CD14-positive monocyte (primary cell): Measurements from ENCODE around the gene SMIM13. TPM values are rescaled to one million over a fixed set of nuclear protein-coding genes. Genes with fewer than 3 reads are reported as not detected.

Experiments
- DNase-seq, 3 donors: peaks; one replicate each; pipeline ENCODE4 v3.0.0-alpha.2; 2011 to 2022
- H2AFZ ChIP-seq: 2 replicates; pipeline ENCODE4 v1.6.0; 2012; ENCODE audit warnings: mild to moderate bottlenecking, low read depth, low read length, inconsistent platforms; ENCODE audit not compliant: insufficient read depth, poor library complexity, severe bottlenecking
- H3K27ac ChIP-seq, 2 donors: 1 replicate in 1 of 2; 2 replicates in 1 of 2; pipeline ENCODE4 v1.5.1; 2012 to 2013; ENCODE audit warnings: low read length in 2 of 2, control low read depth in 1 of 2, inconsistent platforms in 1 of 2, low read depth in 1 of 2, mild to moderate bottlenecking in 1 of 2
- H3K27me3 ChIP-seq, 2 donors: one replicate each; pipeline versions ENCODE4 v1.6.0 to v1.6.1; 2011 to 2013; ENCODE audit warnings: low read length in 2 of 2; ENCODE audit not compliant: control insufficient read depth in 2 of 2, insufficient read depth in 2 of 2
- H3K36me3 ChIP-seq, 2 donors: replicated peaks in 1 of 2; 1 replicate in 1 of 2; 2 replicates in 1 of 2; pipeline versions ENCODE4 v1.5.1 to v1.6.1; 2012 to 2013; ENCODE audit warnings: low read length in 2 of 2, control low read depth in 1 of 2, inconsistent platforms in 1 of 2, mild to moderate bottlenecking in 1 of 2; ENCODE audit not compliant: insufficient read depth in 2 of 2, control insufficient read depth in 1 of 2
- H3K4me1 ChIP-seq, 2 donors: 1 replicate in 1 of 2; 2 replicates in 1 of 2; pipeline versions ENCODE4 v1.5.1 to v1.6.1; 2012 to 2013; ENCODE audit warnings: low read length in 2 of 2, control low read depth in 1 of 2, inconsistent platforms in 1 of 2, mild to moderate bottlenecking in 1 of 2, moderate library complexity in 1 of 2; ENCODE audit not compliant: insufficient read depth in 2 of 2, control insufficient read depth in 1 of 2
- H3K4me2 ChIP-seq: replicated peaks from 2 replicates; pipeline ENCODE3; 2012; ENCODE audit warnings: low read length, moderate library complexity, mild to moderate bottlenecking; ENCODE audit not compliant: poor library complexity, severe bottlenecking; ENCODE audit errors: extremely low read depth
- H3K4me3 ChIP-seq, 3 experiments: fragments of 200-600 bp in 1 of 3; sonication (generic) in 1 of 3; replicated peaks in 1 of 3; 1 replicate in 2 of 3; 2 replicates in 1 of 3; pipeline ENCODE4 v1.5.1; 2011 to 2013; ENCODE audit warnings: low read length in 3 of 3, mild to moderate bottlenecking in 3 of 3, control low read depth in 2 of 3, low read depth in 2 of 3, inconsistent platforms in 1 of 3, moderate library complexity in 1 of 3
- H3K79me2 ChIP-seq: 2 replicates; pipeline ENCODE4 v1.6.0; 2012; ENCODE audit warnings: mild to moderate bottlenecking, control low read depth, inconsistent platforms, low read length, moderate library complexity; ENCODE audit not compliant: insufficient read depth
- H3K9ac ChIP-seq: 2 replicates; pipeline ENCODE4 v1.6.0; 2017; ENCODE audit warnings: low read length, mild to moderate bottlenecking; ENCODE audit not compliant: insufficient read depth, poor library complexity, severe bottlenecking
- H3K9me3 ChIP-seq, 2 donors: replicated peaks in 1 of 2; 1 replicate in 1 of 2; 2 replicates in 1 of 2; pipeline versions ENCODE4 v1.5.1 to v1.6.1; 2012 to 2013; ENCODE audit warnings: low read length in 2 of 2, control low read depth in 1 of 2; ENCODE audit not compliant: control insufficient read depth in 1 of 2, insufficient read depth in 1 of 2
- H4K20me1 ChIP-seq: 2 replicates; pipeline ENCODE4 v1.6.0; 2012; ENCODE audit warnings: mild to moderate bottlenecking, low read length, control low read depth, moderate library complexity; ENCODE audit not compliant: insufficient read depth
- H3K27ac Mint-ChIP-seq, 7 donors: one replicate each; pipeline ENCODE4 v1.8.0; 2020; ENCODE audit warnings: mild to moderate bottlenecking in 7 of 7, mixed read lengths in 7 of 7, moderate library complexity in 6 of 7, inconsistent platforms in 2 of 7
- H3K27me3 Mint-ChIP-seq, 3 donors: one replicate each; pipeline ENCODE4 v1.8.0; 2021 to 2022; ENCODE audit warnings: low read depth in 3 of 3, mild to moderate bottlenecking in 3 of 3, mixed read lengths in 3 of 3, moderate library complexity in 3 of 3, inconsistent platforms in 1 of 3
- H3K36me3 Mint-ChIP-seq, 2 donors: one replicate each; pipeline ENCODE4 v1.8.0; 2020; ENCODE audit warnings: mixed read lengths in 2 of 2, inconsistent platforms in 1 of 2, mild to moderate bottlenecking in 1 of 2
- H3K4me1 Mint-ChIP-seq: one replicate; pipeline ENCODE4 v1.8.0; 2020; ENCODE audit warnings: mild to moderate bottlenecking, mixed read lengths
- H3K4me3 Mint-ChIP-seq, 2 donors: one replicate each; pipeline ENCODE4 v1.8.0; 2020; ENCODE audit warnings: mild to moderate bottlenecking in 2 of 2, mixed read lengths in 2 of 2, moderate library complexity in 1 of 2
- H3K9me3 Mint-ChIP-seq, 7 donors: one replicate each; pipeline ENCODE4 v1.8.0; 2020 to 2022; ENCODE audit warnings: mixed read lengths in 7 of 7, mild to moderate bottlenecking in 6 of 7, moderate library complexity in 6 of 7, inconsistent platforms in 2 of 7
- CTCF ChIP-seq: fragments of 200-600 bp; IDR thresholded peaks from one replicate; pipeline ENCODE4 v1.8.0; 2022; ENCODE audit warnings: antibody characterized with exemption, mild to moderate bottlenecking
- WGBS: methylation state at CpG from one replicate; pipeline ENCODE4 v1.1.5; 2013; ENCODE audit warnings: missing lambda C conversion rate; ENCODE audit not compliant: insufficient coverage; 5-methylcytosine and 5-hydroxymethylcytosine counted together
- intact Hi-C, 2 donors: fragments of 100-400 bp; cut with micrococcal nuclease; formaldehyde crosslinking; loops; one replicate each; pipeline versions ENCODE4 v1.15.0 to v1.15.1; 2023
- polyA plus RNA-seq, 3 donors: library from polyadenylated mRNA; depleted of rRNA in 1 of 3; unstranded in 2 of 3; stranded (reverse) in 1 of 3; fragments of 300-500 nt in 2 of 3; fragments of >200 nt in 1 of 3; fragmentation: Illumina TruSeq in 2 of 3; gene quantifications; 1 replicate in 2 of 3; 2 replicates in 1 of 3; pipeline ENCODE4 v1.2.3, GENCODE V29; 2012 to 2021

Gene SMIM13
- polyA plus RNA-seq, 3 donors, result 1.4 to 3.4 (median 2.4) TPM

- Histone ChIP-seq H3K9ac (no peak overlapping the region), H3K4me1 (no peaks in the 10 kb centered on the region), H3K27ac (no peak overlapping the region), H3K79me2 (no peaks in the 10 kb centered on the region), H3K27me3 (no peaks in the 10 kb centered on the region), H3K9me3 (peaks cover 0 to 2% of the 10 kb centered on the region in 2 donors), H3K4me3 (no peak overlapping the region), H3K4me2 (no peak overlapping the region), H4K20me1 (no peaks in the 10 kb centered on the region), H2AFZ (no peak overlapping the region), H3K36me3 (no peaks in the 10 kb centered on the region)
- TF ChIP-seq CTCF, result no peak
- no peaks in the 10 kb centered on the region for H3K36me3 Mint-ChIP-seq
- H3K9me3 Mint-ChIP-seq, result peaks cover 0 to 18% (median 4%) of the 10 kb centered on the region in 7 donors
- DNase-seq, result no peak
- H3K27me3 Mint-ChIP-seq, result peaks cover 5 to 9% (median 6%) of the 10 kb centered on the region in 3 donors
- WGBS, result no CpG with 5 or more reads among the region's 4 CpGs
- intact Hi-C loops, result no loop called here
- H3K4me1 Mint-ChIP-seq, result no peaks in the 10 kb centered on the region
- H3K27ac Mint-ChIP-seq, result no peak overlapping the region
- no peak overlapping the region for H3K4me3 Mint-ChIP-seq
These were observed 10.1 kb upstream of the SMIM13 start for GRCh38 chr6:11083491-11083890.

GRCh38 chr6:11083956-11084355 is 9.7 kb upstream of the SMIM13 start:
- Mint-ChIP-seq H3K4me3 (no peak overlapping the region), H3K9me3 (peaks cover 0 to 18% (median 4%) of the 10 kb centered on the region in 7 donors), H3K36me3 (no peaks in the 10 kb centered on the region), H3K4me1 (no peaks in the 10 kb centered on the region), H3K27me3 (peaks cover 5 to 9% (median 6%) of the 10 kb centered on the region in 3 donors), H3K27ac (no peak overlapping the region)
- DNase-seq, result no peak
- Histone ChIP-seq H3K27me3 (no peaks in the 10 kb centered on the region), H2AFZ (no peak overlapping the region), H3K27ac (no peak overlapping the region), H3K79me2 (no peaks in the 10 kb centered on the region), H3K4me3 (no peak overlapping the region), H3K36me3 (no peaks in the 10 kb centered on the region), H3K9ac (no peak overlapping the region), H4K20me1 (no peaks in the 10 kb centered on the region), H3K4me1 (no peaks in the 10 kb centered on the region), H3K4me2 (no peak overlapping the region), H3K9me3 (peaks cover 0 to 2% of the 10 kb centered on the region in 2 donors)
- TF ChIP-seq CTCF, result no peak
- 100% methylated on average over 3 of the region's 5 CpGs for WGBS
- intact Hi-C loops, result no loop called here
